Smooth muscle cell (in vitro differentiated cells): ENCODE results near the gene NDST3. TPM values are rescaled to one million over a fixed set of nuclear protein-coding genes. Genes with fewer than 3 reads are reported as not detected.

Experiments
- DNase-seq: peaks from one replicate; lab custom pipeline; 2025; ENCODE audit not compliant: unreplicated experiment; lab: John Stamatoyannopoulos, UW
- H2AFZ ChIP-seq: fragments of 200-600 bp; sonication (generic); 2 replicates; pipeline ENCODE4 v1.6.0; 2016; ENCODE audit warnings: antibody characterized with exemption, low read depth, mild to moderate bottlenecking
- H3F3A ChIP-seq: fragments of 200-600 bp; sonication (generic); 2 replicates; pipeline ENCODE4 v1.6.0; 2017; ENCODE audit warnings: antibody characterized with exemption, low read depth
- H3K27ac ChIP-seq: fragments of 200-600 bp; sonication (generic); 2 replicates; pipeline ENCODE4 v1.5.1; 2016; ENCODE audit warnings: low read depth, mild to moderate bottlenecking
- H3K27me3 ChIP-seq: fragments of 200-600 bp; sonication (generic); 2 replicates; pipeline ENCODE4 v1.6.1; 2016; ENCODE audit warnings: low read depth, mild to moderate bottlenecking
- H3K36me3 ChIP-seq: fragments of 200-600 bp; sonication (generic); 2 replicates; pipeline ENCODE4 v1.5.1; 2016; ENCODE audit warnings: low read depth
- H3K4me1 ChIP-seq: fragments of 200-600 bp; sonication (generic); 2 replicates; pipeline ENCODE4 v1.5.1; 2016; ENCODE audit warnings: low read depth
- H3K4me2 ChIP-seq: fragments of 200-600 bp; sonication (generic); 2 replicates; pipeline ENCODE4 v1.6.0; 2016; ENCODE audit warnings: mild to moderate bottlenecking
- H3K4me3 ChIP-seq: fragments of 200-600 bp; sonication (generic); 2 replicates; pipeline ENCODE4 v1.5.1; 2016; ENCODE audit warnings: mild to moderate bottlenecking
- H3K79me2 ChIP-seq: fragments of 200-600 bp; sonication (generic); 2 replicates; pipeline ENCODE4 v1.6.0; 2016; ENCODE audit warnings: low read depth, mild to moderate bottlenecking
- H3K9ac ChIP-seq: fragments of 200-600 bp; sonication (generic); 2 replicates; pipeline ENCODE4 v1.6.0; 2016; ENCODE audit warnings: low read depth
- H3K9me3 ChIP-seq: fragments of 200-600 bp; sonication (generic); replicated peaks from 2 replicates; pipeline ENCODE4 v1.5.1; 2016; ENCODE audit warnings: low read depth
- H4K20me1 ChIP-seq: fragments of 200-600 bp; sonication (generic); 2 replicates; pipeline ENCODE4 v1.6.0; 2016; ENCODE audit warnings: low read depth
- WGBS: methylation state at CpG from one replicate; pipeline ENCODE4 v1.1.7; 2016; ENCODE audit warnings: low lambda C conversion rate; 5-methylcytosine and 5-hydroxymethylcytosine counted together
- polyA plus RNA-seq: library from polyadenylated mRNA; unstranded; fragments of >200 nt; fragmentation: Nextera tagmentation; extraction: Ambion mirVana; gene quantifications from 2 replicates; pipeline ENCODE4 v1.2.1, GENCODE V29; 2016
- total RNA-seq: library from RNA; depleted of rRNA; stranded (reverse); fragments of >200 nt; gene quantifications from 2 replicates; pipeline ENCODE4 v1.2.3, GENCODE V29; 2014
- TF ChIP-seq, protein P1 (sequence below): fragments of 200-600 bp; sonication (generic); IDR thresholded peaks from 2 replicates; pipeline ENCODE4 v1.5.1; 2017; ENCODE audit warnings: borderline replicate concordance, mild to moderate bottlenecking, antibody characterized with exemption; ENCODE audit not compliant: insufficient read depth, poor library complexity, severe bottlenecking

Gene NDST3
- total and polyA plus RNA-seq, 2 experiments from 2014 or later, result 0.13 TPM; not detected in 1

DNA sequence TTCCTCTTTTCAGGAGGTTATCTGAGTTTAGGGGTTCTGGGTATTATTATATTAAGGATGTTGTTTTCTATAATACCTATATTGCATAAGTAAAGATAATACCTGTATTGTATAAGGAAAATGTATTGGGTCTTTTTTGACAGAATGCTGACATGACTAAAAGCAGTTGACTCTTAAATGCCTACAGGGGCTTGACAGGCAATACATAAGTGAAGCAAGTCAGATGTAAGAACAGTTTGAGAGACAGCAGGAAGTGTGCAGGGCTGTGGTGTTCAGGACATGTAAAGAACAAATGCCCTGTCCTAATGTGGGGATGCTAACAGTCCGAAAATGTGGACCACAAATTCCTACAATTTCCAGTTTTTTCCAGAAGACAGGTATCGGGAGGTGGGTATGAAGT is 30.2 kb upstream of the NDST3 start:
- H3K9me3 ChIP-seq, result no peaks in the 10 kb centered on the region
- H3K9ac ChIP-seq, result no peak overlapping the region
- H3F3A ChIP-seq, result no peaks in the 10 kb centered on the region
- no peak overlapping the region for H3K27ac ChIP-seq
- H3K4me3 ChIP-seq, result no peak overlapping the region
- TF ChIP-seq, protein P1, sequence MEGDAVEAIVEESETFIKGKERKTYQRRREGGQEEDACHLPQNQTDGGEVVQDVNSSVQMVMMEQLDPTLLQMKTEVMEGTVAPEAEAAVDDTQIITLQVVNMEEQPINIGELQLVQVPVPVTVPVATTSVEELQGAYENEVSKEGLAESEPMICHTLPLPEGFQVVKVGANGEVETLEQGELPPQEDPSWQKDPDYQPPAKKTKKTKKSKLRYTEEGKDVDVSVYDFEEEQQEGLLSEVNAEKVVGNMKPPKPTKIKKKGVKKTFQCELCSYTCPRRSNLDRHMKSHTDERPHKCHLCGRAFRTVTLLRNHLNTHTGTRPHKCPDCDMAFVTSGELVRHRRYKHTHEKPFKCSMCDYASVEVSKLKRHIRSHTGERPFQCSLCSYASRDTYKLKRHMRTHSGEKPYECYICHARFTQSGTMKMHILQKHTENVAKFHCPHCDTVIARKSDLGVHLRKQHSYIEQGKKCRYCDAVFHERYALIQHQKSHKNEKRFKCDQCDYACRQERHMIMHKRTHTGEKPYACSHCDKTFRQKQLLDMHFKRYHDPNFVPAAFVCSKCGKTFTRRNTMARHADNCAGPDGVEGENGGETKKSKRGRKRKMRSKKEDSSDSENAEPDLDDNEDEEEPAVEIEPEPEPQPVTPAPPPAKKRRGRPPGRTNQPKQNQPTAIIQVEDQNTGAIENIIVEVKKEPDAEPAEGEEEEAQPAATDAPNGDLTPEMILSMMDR, result no peak
- no peaks in the 10 kb centered on the region for H3K4me1 ChIP-seq
- WGBS, result 81% methylated on average over 2 of the region's 2 CpGs
- no peaks in the 10 kb centered on the region for H3K36me3 ChIP-seq
- no peak overlapping the region for H2AFZ ChIP-seq
- H3K79me2 ChIP-seq, result no peaks in the 10 kb centered on the region
- no peak overlapping the region for H3K4me2 ChIP-seq
- H3K27me3 ChIP-seq, result no peaks in the 10 kb centered on the region
- DNase-seq, result no peak
- no peaks in the 10 kb centered on the region for H4K20me1 ChIP-seq

DNA sequence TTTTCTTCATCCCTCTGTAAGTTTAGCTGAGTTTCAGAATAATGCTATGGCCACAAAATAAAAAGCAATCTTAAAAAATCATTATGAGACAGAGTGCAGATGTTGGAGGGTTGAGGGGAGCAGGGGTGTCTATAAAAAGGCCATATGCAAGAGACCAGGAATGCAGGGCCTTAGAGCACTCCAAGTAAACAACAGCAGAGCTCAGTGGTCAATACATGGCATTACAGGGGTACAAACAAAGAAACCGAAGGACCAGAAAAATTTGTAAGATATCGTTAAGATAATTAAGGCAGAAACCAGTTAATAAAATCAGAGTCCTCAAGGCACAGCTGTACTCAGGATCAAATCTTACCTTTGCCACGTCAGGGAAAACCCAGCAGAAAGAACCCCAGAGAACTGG is 28.4 kb upstream of the NDST3 start:
- no peaks in the 10 kb centered on the region for H4K20me1 ChIP-seq
- no peaks in the 10 kb centered on the region for H3K4me1 ChIP-seq
- WGBS, result 88% methylated on average over 3 of the region's 3 CpGs
- no peaks in the 10 kb centered on the region for H3K9me3 ChIP-seq
- no peak overlapping the region for H3K27ac ChIP-seq
- TF ChIP-seq, protein P1, result no peak
- DNase-seq, result no peak
- H3K4me3 ChIP-seq, result no peak overlapping the region
- no peak overlapping the region for H2AFZ ChIP-seq
- H3K9ac ChIP-seq, result no peak overlapping the region
- H3K79me2 ChIP-seq, result no peaks in the 10 kb centered on the region
- H3K4me2 ChIP-seq, result no peak overlapping the region
- no peaks in the 10 kb centered on the region for H3K36me3 ChIP-seq
- no peaks in the 10 kb centered on the region for H3F3A ChIP-seq
- H3K27me3 ChIP-seq, result no peaks in the 10 kb centered on the region

DNA sequence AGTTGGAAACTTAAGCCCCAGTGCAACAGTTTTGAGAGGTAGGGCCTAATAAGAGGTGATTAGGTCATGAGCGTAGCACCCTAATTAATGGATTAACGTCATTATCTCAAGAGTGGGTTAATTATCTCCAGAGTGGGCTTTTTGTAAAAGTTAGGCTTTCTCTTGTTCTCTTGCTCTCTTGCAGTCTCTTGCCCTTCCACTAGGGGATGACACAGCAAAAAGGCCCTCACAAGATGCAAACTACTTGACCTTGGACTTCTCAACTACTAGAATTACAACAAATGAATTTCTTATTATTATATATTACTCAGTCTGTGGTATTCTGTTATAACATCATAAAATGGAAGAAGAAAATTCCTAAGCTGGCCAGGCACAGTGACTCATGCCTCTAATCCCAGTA is 22.1 kb upstream of the NDST3 start:
- Histone ChIP-seq H3K36me3 (no peaks in the 10 kb centered on the region), H3K4me1 (no peaks in the 10 kb centered on the region), H4K20me1 (no peaks in the 10 kb centered on the region), H3K79me2 (no peaks in the 10 kb centered on the region), H3K4me2 (no peak overlapping the region), H3K27ac (no peak overlapping the region), H3F3A (no peaks in the 10 kb centered on the region), H3K27me3 (no peaks in the 10 kb centered on the region), H3K9me3 (no peaks in the 10 kb centered on the region), H3K9ac (no peak overlapping the region), H3K4me3 (no peak overlapping the region), H2AFZ (no peak overlapping the region)
- 89% methylated on average over 2 of the region's 2 CpGs for WGBS
- TF ChIP-seq, protein P1, result peak; percentile 15
- no peak for DNase-seq

DNA sequence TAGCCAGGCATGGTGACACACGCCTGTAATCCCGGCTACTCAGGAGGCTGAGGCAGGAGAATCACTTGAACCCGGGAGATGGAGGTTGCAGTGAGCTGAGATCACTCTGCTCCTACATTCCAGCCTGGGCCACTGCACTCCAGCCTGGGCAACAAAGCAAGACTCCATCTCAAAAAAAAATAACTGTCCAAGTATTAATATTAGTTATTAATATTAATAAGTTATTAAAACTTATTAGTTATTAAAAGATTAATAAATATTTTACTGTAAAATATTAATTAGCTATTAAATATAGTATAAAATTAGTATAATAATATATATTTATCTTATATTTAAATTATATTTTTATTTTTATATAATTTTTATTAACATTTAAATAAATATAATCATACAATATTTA is 19.5 kb upstream of the NDST3 start:
- no peaks in the 10 kb centered on the region for H3F3A ChIP-seq
- WGBS, result 85% methylated on average over 3 of the region's 3 CpGs
- H4K20me1 ChIP-seq, result no peaks in the 10 kb centered on the region
- H3K79me2 ChIP-seq, result no peaks in the 10 kb centered on the region
- H3K4me1 ChIP-seq, result no peaks in the 10 kb centered on the region
- no peaks in the 10 kb centered on the region for H3K9me3 ChIP-seq
- no peak overlapping the region for H3K9ac ChIP-seq
- DNase-seq, result no peak
- no peak overlapping the region for H2AFZ ChIP-seq
- no peaks in the 10 kb centered on the region for H3K27me3 ChIP-seq
- H3K4me3 ChIP-seq, result no peak overlapping the region
- H3K36me3 ChIP-seq, result no peaks in the 10 kb centered on the region
- no peak overlapping the region for H3K4me2 ChIP-seq
- TF ChIP-seq, protein P1, result no peak
- no peak overlapping the region for H3K27ac ChIP-seq
